Endothelial cell of umbilical vein (primary cell): Measurements from ENCODE around the gene CENATAC. TPM values are rescaled to one million over a fixed set of nuclear protein-coding genes. Genes with fewer than 3 reads are reported as not detected.
A peak's percentile ranks its signal among the peaks of the same experiment; 100 is the strongest.

Source experiments
- BruUV-seq: library from RNA; stranded (reverse); fragments of 400-500 nt; replicated peaks from 2 replicates; lab custom pipeline; 2021; lab: Mats Ljungman, UMichigan
- CTCF ChIA-PET: fragments of 300-600, 350-600 bp; sonication (Branson Sonifier 250); formaldehyde crosslinking; loops from one replicate; lab custom pipeline; 2021; ENCODE audit warnings: antibody characterized with exemption, inconsistent platforms; lab: Charles Lee
- POLR2A ChIA-PET: fragments of 300-600, 350-600 bp; sonication (Branson Sonifier 250); formaldehyde crosslinking; loops from one replicate; lab custom pipeline; 2021; ENCODE audit warnings: antibody characterized with exemption, inconsistent platforms; lab: Charles Lee
- DNase-seq: peaks from one replicate; pipeline ENCODE4 v3.0.0-alpha.2; 2011; ENCODE audit warnings: low read depth, low spot score
- FAIRE-seq: peaks from 2 replicates; lab custom pipeline; 2011; peaks lifted over from hg19 to GRCh38; lab: Jason Lieb, UNC
- H2AFZ ChIP-seq: 2 replicates; pipeline ENCODE4 v1.6.0; 2012; ENCODE audit warnings: low read depth, low read length, control low read depth, inconsistent platforms
- H3K27ac ChIP-seq: 2 replicates; pipeline ENCODE4 v1.5.1; 2011; ENCODE audit warnings: low read depth, mild to moderate bottlenecking, control low read depth, low read length, moderate library complexity; ENCODE audit not compliant: insufficient read depth
- H3K27me3 ChIP-seq, 2 experiments: 2 replicates each; pipeline versions ENCODE4 v1.6.0 to v1.6.1; 2011; ENCODE audit warnings: low read length in 2 of 2, mixed read lengths in 1 of 2; ENCODE audit not compliant: control insufficient read depth in 2 of 2, insufficient read depth in 2 of 2
- H3K36me3 ChIP-seq, 2 experiments: 2 replicates in 1 of 2; 3 replicates in 1 of 2; pipeline ENCODE4 v1.5.1; 2011; ENCODE audit warnings: low read length in 2 of 2, mild to moderate bottlenecking in 1 of 2, moderate library complexity in 1 of 2; ENCODE audit not compliant: control insufficient read depth in 2 of 2, insufficient read depth in 2 of 2; ENCODE audit errors: extremely low read depth in 1 of 2
- H3K4me1 ChIP-seq: 3 replicates; pipeline ENCODE4 v1.5.1; 2011; ENCODE audit warnings: mild to moderate bottlenecking, low read length; ENCODE audit not compliant: control insufficient read depth, insufficient read depth; ENCODE audit errors: extremely low read depth
- H3K4me2 ChIP-seq: 2 replicates; pipeline ENCODE4 v1.6.1; 2011; ENCODE audit warnings: low read length, control low read depth, mixed read lengths; ENCODE audit not compliant: insufficient read depth
- H3K4me3 ChIP-seq, 3 experiments: fragments of 200-600 bp in 1 of 3; sonication (generic), shearing (Covaris generic) in 1 of 3; replicated peaks in 1 of 3; 2 replicates each; pipeline ENCODE4 v1.5.1; 2011 to 2016; ENCODE audit warnings: control low read depth in 3 of 3, low read length in 3 of 3, mild to moderate bottlenecking in 2 of 3, inconsistent platforms in 1 of 3, low read depth in 1 of 3, moderate library complexity in 1 of 3; ENCODE audit not compliant: insufficient read depth in 1 of 3
- H3K79me2 ChIP-seq: 2 replicates; pipeline ENCODE4 v1.6.0; 2012; ENCODE audit warnings: low read length, inconsistent platforms; ENCODE audit not compliant: control insufficient read depth, insufficient read depth
- H3K9ac ChIP-seq: replicated peaks from 2 replicates; pipeline ENCODE3; 2011; ENCODE audit warnings: low read length, control low read depth; ENCODE audit not compliant: insufficient read depth; ENCODE audit errors: extremely low read depth
- H3K9me1 ChIP-seq: replicated peaks from 3 replicates; pipeline ENCODE4 v1.6.0; 2011; ENCODE audit warnings: mild to moderate bottlenecking, low read length; ENCODE audit not compliant: control insufficient read depth, insufficient read depth; ENCODE audit errors: extremely low read depth
- H3K9me3 ChIP-seq: replicated peaks from 2 replicates; pipeline ENCODE4 v1.5.1; 2012; ENCODE audit warnings: low read length, inconsistent platforms; ENCODE audit not compliant: control insufficient read depth, insufficient read depth
- H4K20me1 ChIP-seq: replicated peaks from 2 replicates; pipeline ENCODE3; 2011; ENCODE audit warnings: mild to moderate bottlenecking, low read length; ENCODE audit not compliant: control insufficient read depth, insufficient read depth; ENCODE audit errors: extremely low read depth
- CTCF ChIP-seq, 2 donors: IDR thresholded peaks; 1 replicate in 1 of 2; 2 replicates in 1 of 2; pipeline ENCODE4 v1.5.1; 2011; ENCODE audit warnings: low read length in 2 of 2, mild to moderate bottlenecking in 2 of 2, moderate library complexity in 2 of 2, control low read depth in 1 of 2, inconsistent platforms in 1 of 2, low read depth in 1 of 2; ENCODE audit not compliant: insufficient read depth in 1 of 2; ENCODE audit errors: extremely low read depth in 1 of 2
- FOS ChIP-seq: IDR thresholded peaks from 2 replicates; pipeline ENCODE4 v1.6.1; 2011; ENCODE audit warnings: mild to moderate bottlenecking, low read length, moderate library complexity, borderline replicate concordance; ENCODE audit not compliant: insufficient read depth
- GATA2 ChIP-seq: IDR thresholded peaks from 2 replicates; pipeline ENCODE4 v1.7.0; 2011; ENCODE audit warnings: low read depth, mild to moderate bottlenecking, moderate library complexity, mixed read lengths, low read length; ENCODE audit not compliant: insufficient read length, insufficient read depth
- JUN ChIP-seq: IDR thresholded peaks from 2 replicates; pipeline ENCODE4 v1.6.1; 2011; ENCODE audit warnings: borderline replicate concordance, low read depth; ENCODE audit not compliant: insufficient read length, insufficient read depth
- POLR2A ChIP-seq: IDR thresholded peaks from 2 replicates; pipeline ENCODE4 v1.6.1; 2012; ENCODE audit warnings: low read depth, mild to moderate bottlenecking, control low read depth, low read length
- POLR2AphosphoS5 ChIP-seq: IDR thresholded peaks from 2 replicates; pipeline ENCODE4 v1.6.1; 2012; ENCODE audit warnings: low read depth, mild to moderate bottlenecking, control low read depth, low read length, moderate library complexity; ENCODE audit not compliant: insufficient read depth
- dilution Hi-C: fragments of 300-500 bp; cut with MboI; formaldehyde crosslinking; loops from one replicate; pipeline ENCODE4 v1.15.0; 2019; ENCODE audit warnings: low sequenced_read_pairs; ENCODE audit not compliant: extremely low pct_ligation_motif_present
- intact Hi-C: fragments of 100-400 bp; cut with micrococcal nuclease; formaldehyde crosslinking; loops from one replicate; pipeline ENCODE4 v1.10.0; 2022
- polyA plus RNA-seq, 4 experiments: library from polyadenylated mRNA; depleted of rRNA in 3 of 4; stranded (reverse) in 3 of 4; unstranded in 1 of 4; fragments of >200 nt; gene quantifications; 2 replicates each; pipeline versions ENCODE4 v1.2.1 to v1.2.3, GENCODE V29; 2011 to 2012; ENCODE audit warnings: missing spikeins in 1 of 4
- total RNA-seq: library from RNA; stranded (reverse); gene quantifications from 2 replicates; pipeline ENCODE4 v1.2.3, GENCODE V29; 2021

The CENATAC gene
- total and polyA plus RNA-seq, 2 donors (not counting 3 experiments of a cell fraction or from before 2014, with no cell fraction given) = 14.2 to 41.8 TPM

GRCh38 chr11:118998388-118998717, 415 bp downstream of the CENATAC start:
- no peak for FAIRE-seq
- H3K9me3 ChIP-seq = no peaks in the 10 kb centered on the region
- peak overlapping the region; percentile 46 for H2AFZ ChIP-seq
- peaks cover 2 to 6% of the 10 kb centered on the region in 2 experiments for H3K36me3 ChIP-seq
- H3K9ac ChIP-seq = peak overlapping the region; percentile 50
- ChIA-PET POLR2A (interaction anchor here (1.4 kb wide), 1 partner anchor 20 kb away, joined by 6 read pairs; the partner anchor contains the start of genes RPS25 and TRAPPC4), CTCF (interaction anchor here (1.0 to 1.6 kb wide), 5 partner anchors 18 to 403 kb away, joined by 3 to 4 read pairs (median 3); partner anchors contain the start of gene TRAPPC4)
- H3K4me2 ChIP-seq = peak overlapping the region; percentile 82
- H3K9me1 ChIP-seq = no peaks in the 10 kb centered on the region
- no TSS peak for BruUV-seq
- TF ChIP-seq POLR2A (no peak), GATA2 (no peak), CTCF (IDR thresholded peaks at IDR 0.05; ENCODE audit: extremely low read depth in 1 of 2, insufficient read depth in 1 of 2, low read depth in 1 of 2, low read length in 2 of 2) (no peak), POLR2AphosphoS5 (no peak)
- intact Hi-C loops (loop anchor here (1.0 to 5.0 kb wide), 2 partner anchors 20 to 59 kb away; partner anchors contain the start of genes HYOU1, RPS25 and TRAPPC4), dilution Hi-C loops (no loop called here)
- H3K4me3 ChIP-seq = peak overlapping the region; percentile 61 to 81 (median 62)
- H3K27me3 ChIP-seq = no peaks in the 10 kb centered on the region
- H4K20me1 ChIP-seq = no peaks in the 10 kb centered on the region
- H3K4me1 ChIP-seq = peaks cover 18% of the 10 kb centered on the region
- no peak for DNase-seq
- peak overlapping the region; percentile 26 for H3K27ac ChIP-seq
- peaks cover 8% of the 10 kb centered on the region for H3K79me2 ChIP-seq

- no peaks in the 10 kb centered on the region for H4K20me1 ChIP-seq
- BruUV-seq = no TSS peak
- peak; percentile 95 for FAIRE-seq
- H3K9me1 ChIP-seq = no peaks in the 10 kb centered on the region
- peaks cover 2 to 6% of the 10 kb centered on the region in 2 experiments for H3K36me3 ChIP-seq
- no peaks in the 10 kb centered on the region for H3K9me3 ChIP-seq
- intact Hi-C loops (loop anchor here (1.0 to 5.0 kb wide), 2 partner anchors 19 to 58 kb away; partner anchors contain the start of genes HYOU1, RPS25 and TRAPPC4), dilution Hi-C loops (no loop called here)
- H3K4me1 ChIP-seq = peaks cover 18% of the 10 kb centered on the region
- H3K79me2 ChIP-seq = peaks cover 8% of the 10 kb centered on the region
- peak overlapping the region; percentile 50 for H3K9ac ChIP-seq
- H3K4me3 ChIP-seq = peak overlapping the region; percentile 61 to 81 (median 62)
- POLR2A ChIA-PET = interaction anchor here (0.6 kb wide), 1 partner anchor 86 kb away, joined by 3 read pairs; no protein-coding TSS in a partner anchor
- CTCF ChIA-PET = interaction anchor here (0.6 to 1.0 kb wide), 2 partner anchors 20 to 420 kb away, joined by 3 to 4 read pairs; partner anchors contain the start of gene TRAPPC4
- peak overlapping the region; percentile 46 for H2AFZ ChIP-seq
- H3K27me3 ChIP-seq = no peaks in the 10 kb centered on the region
- peak overlapping the region; percentile 26 for H3K27ac ChIP-seq
- peak overlapping the region; percentile 82 for H3K4me2 ChIP-seq
- peak; percentile 39 for DNase-seq
- TF ChIP-seq GATA2 (no peak), JUN (peak; percentile 41), FOS (peak; percentile 65), POLR2A (no peak), CTCF (IDR thresholded peaks at IDR 0.05; ENCODE audit: extremely low read depth in 1 of 2, insufficient read depth in 1 of 2, low read depth in 1 of 2, low read length in 2 of 2) (no peak), POLR2AphosphoS5 (no peak)
Observed at GRCh38 chr11:118998822-118999221, 884 bp downstream of the CENATAC start.
